ENCODE data around the gene ACOT8.

- TF ChIP-seq POLR2A (IDR thresholded peaks at IDR 0.05; ENCODE audit: extremely low read depth, insufficient read length) (no peak), CTCF (IDR thresholded peaks at IDR 0.05; ENCODE audit: low read depth, low read length) (no peak), MAX (IDR thresholded peaks at IDR 0.05; ENCODE audit: low read depth, low read length) (no peak), MYC (IDR thresholded peaks at IDR 0.05; ENCODE audit: low read depth, low read length) (no peak)
These were observed 8.8 kb downstream of the ACOT8 start for GRCh38 chr20:45848421-45848820.
